ENCODE measurements around the gene TOR2A. TPM values are rescaled to one million over a fixed set of nuclear protein-coding genes. Genes with fewer than 3 reads are reported as not detected.

Gene TOR2A
- total and polyA plus RNA-seq, 2 donors (not counting 3 experiments of a cell fraction or from before 2014, with no cell fraction given): 19.3 to 23.9 TPM

DNA sequence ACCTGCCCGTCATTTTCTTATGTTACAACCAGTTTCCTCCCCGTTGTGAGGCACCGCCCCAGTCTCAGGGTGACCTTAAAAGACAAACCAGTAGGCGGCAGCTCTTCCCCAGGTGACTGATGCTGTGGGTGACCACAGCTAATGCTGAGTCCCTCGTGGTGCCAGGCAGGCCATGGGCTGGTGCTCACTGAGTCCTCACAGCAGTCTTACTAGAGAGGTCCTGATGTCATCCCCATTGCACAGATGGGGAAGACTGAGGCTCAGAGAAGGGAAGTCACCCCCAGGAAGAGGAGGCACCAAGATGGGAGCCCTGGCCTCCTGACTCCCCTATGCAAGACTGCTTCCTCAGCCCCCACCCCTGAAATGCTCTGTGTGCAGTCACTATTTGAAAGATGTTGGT lies 27.3 kb downstream of the TOR2A start:
- dilution Hi-C loops (cut with MboI; ENCODE audit: extremely low pct_ligation_motif_present, low sequenced_read_pairs) (no loop called here), intact Hi-C loops (cut with micrococcal nuclease) (no loop called here)
- no peak for FAIRE-seq
- BruUV-seq (replicated peaks): no TSS peak
- Histone ChIP-seq H2AFZ (ENCODE audit: low read depth, low read length) (no peak overlapping the region), H3K9ac (replicated peaks; ENCODE audit: extremely low read depth, insufficient read depth, low read length) (no peak overlapping the region), H4K20me1 (replicated peaks; ENCODE audit: control insufficient read depth, extremely low read depth, insufficient read depth, low read length) (no peaks in the 10 kb centered on the region), H3K4me3 (replicated peaks in 1 of 3; ENCODE audit: insufficient read depth in 1 of 3, low read depth in 1 of 3, low read length in 3 of 3) (no peak overlapping the region), H3K27me3 (ENCODE audit: control insufficient read depth in 2 of 2, insufficient read depth in 2 of 2, low read length in 2 of 2) (no peaks in the 10 kb centered on the region), H3K9me3 (replicated peaks; ENCODE audit: control insufficient read depth, insufficient read depth, low read length) (no peaks in the 10 kb centered on the region), H3K4me1 (ENCODE audit: control insufficient read depth, extremely low read depth, insufficient read depth, low read length) (no peaks in the 10 kb centered on the region), H3K27ac (ENCODE audit: insufficient read depth, low read depth, low read length) (no peak overlapping the region), H3K9me1 (replicated peaks; ENCODE audit: control insufficient read depth, extremely low read depth, insufficient read depth, low read length) (no peaks in the 10 kb centered on the region), H3K36me3 (ENCODE audit: control insufficient read depth in 2 of 2, extremely low read depth in 1 of 2, insufficient read depth in 2 of 2, low read length in 2 of 2) (no peaks in the 10 kb centered on the region), H3K4me2 (ENCODE audit: insufficient read depth, low read length) (no peak overlapping the region), H3K79me2 (ENCODE audit: control insufficient read depth, insufficient read depth, low read length) (no peaks in the 10 kb centered on the region)
- CTCF ChIA-PET: no interaction called here
- TF ChIP-seq MYC (IDR thresholded peaks at IDR 0.05; ENCODE audit: low read depth, low read length) (no peak), FOS (IDR thresholded peaks at IDR 0.05; ENCODE audit: borderline replicate concordance, insufficient read depth, low read length) (no peak)
- no peak for DNase-seq (ENCODE audit: low read depth, low spot score)
- POLR2A ChIA-PET: no interaction called here

GRCh38 chr9:127706836-127707241 lies 28.3 kb downstream of the TOR2A start, which contains the start of gene CFAP157:
TSS of gene CFAP157 (plus strand) at chr9:127706988. CDS start at chr9:127707032, 44 bp downstream.
- Histone ChIP-seq H3K4me2 (ENCODE audit: insufficient read depth, low read length) (no peak within 1 kb of the TSS), H3K9me3 (replicated peaks; ENCODE audit: control insufficient read depth, insufficient read depth, low read length) (no peaks in the 10 kb centered on the region), H4K20me1 (replicated peaks; ENCODE audit: control insufficient read depth, extremely low read depth, insufficient read depth, low read length) (no peaks in the 10 kb centered on the region), H3K27me3 (ENCODE audit: control insufficient read depth in 2 of 2, insufficient read depth in 2 of 2, low read length in 2 of 2) (no peaks in the 10 kb centered on the region), H3K27ac (ENCODE audit: insufficient read depth, low read depth, low read length) (no peak within 1 kb of the TSS), H3K4me1 (ENCODE audit: control insufficient read depth, extremely low read depth, insufficient read depth, low read length) (no peaks in the 10 kb centered on the region), H3K4me3 (replicated peaks in 1 of 3; ENCODE audit: insufficient read depth in 1 of 3, low read depth in 1 of 3, low read length in 3 of 3) (no peak within 1 kb of the TSS), H3K9me1 (replicated peaks; ENCODE audit: control insufficient read depth, extremely low read depth, insufficient read depth, low read length) (no peaks in the 10 kb centered on the region), H2AFZ (ENCODE audit: low read depth, low read length) (no peak within 1 kb of the TSS), H3K36me3 (ENCODE audit: control insufficient read depth in 2 of 2, extremely low read depth in 1 of 2, insufficient read depth in 2 of 2, low read length in 2 of 2) (no peaks in the 10 kb centered on the region), H3K9ac (replicated peaks; ENCODE audit: extremely low read depth, insufficient read depth, low read length) (no peak within 1 kb of the TSS), H3K79me2 (ENCODE audit: control insufficient read depth, insufficient read depth, low read length) (no peaks in the 10 kb centered on the region)
- FAIRE-seq (no peak), DNase-seq (ENCODE audit: low read depth, low spot score) (no peak)
- intact Hi-C loops (cut with micrococcal nuclease): no loop called here
- ChIA-PET CTCF (no interaction called here), POLR2A (interaction anchor here (0.6 kb wide), 1 partner anchor 182 kb away, joined by 5 read pairs; no protein-coding TSS in a partner anchor)
- no peak for TF ChIP-seq CTCF (IDR thresholded peaks at IDR 0.05; ENCODE audit: extremely low read depth in 1 of 2, insufficient read depth in 1 of 2, low read depth in 1 of 2, low read length in 2 of 2)
- no peak for TF ChIP-seq MAX (IDR thresholded peaks at IDR 0.05; ENCODE audit: insufficient read depth, insufficient read length)
- TF ChIP-seq POLR2A (IDR thresholded peaks at IDR 0.05; ENCODE audit: low read depth, low read length): no peak
- no peak for TF ChIP-seq GATA2 (IDR thresholded peaks at IDR 0.05; ENCODE audit: insufficient read depth, insufficient read length, low read depth, low read length)
- no peak for TF ChIP-seq JUN (IDR thresholded peaks at IDR 0.05; ENCODE audit: borderline replicate concordance, insufficient read depth, insufficient read length, low read depth)
- no peak for TF ChIP-seq POLR2AphosphoS5 (IDR thresholded peaks at IDR 0.05; ENCODE audit: insufficient read depth, low read depth, low read length)
- no peak for TF ChIP-seq EZH2 (IDR thresholded peaks at IDR 0.05; ENCODE audit: borderline replicate concordance, low read depth, low read length, severe bottlenecking)
- no peak for TF ChIP-seq FOS (IDR thresholded peaks at IDR 0.05; ENCODE audit: borderline replicate concordance, insufficient read depth, low read length)
- no TSS peak for BruUV-seq (replicated peaks)
- dilution Hi-C loops (cut with MboI; ENCODE audit: extremely low pct_ligation_motif_present, low sequenced_read_pairs): no loop called here

Data from endothelial cell of umbilical vein (primary cell).